LHCN-M2 (cell line): ENCODE data around the gene ANKRD11. TPM values are rescaled to one million over a fixed set of nuclear protein-coding genes. Genes with fewer than 3 reads are reported as not detected.
"Not testable (repeated sequence)": the region's sequence is repeated elsewhere in the genome, so short reads cannot be mapped to it uniquely, and the experiment has no call there.

ENCODE experiments used
- DNase-seq: peaks from one replicate; pipeline ENCODE4 v3.0.0-alpha.2; 2012; ENCODE audit warnings: low read depth
- total RNA-seq: library from RNA; depleted of rRNA; stranded (reverse); fragments of >200 nt; gene quantifications from 2 replicates; pipeline ENCODE4 v1.2.3, GENCODE V29; 2014

Gene ANKRD11
- total RNA-seq, 1 experiment from 2014 or later: 63.4 TPM

- DNase-seq: no peak
These were observed 189.4 kb downstream of the ANKRD11 start for GRCh38 chr16:89300976-89301360.

GRCh38 chr16:89300311-89300975, 189.9 kb downstream of the ANKRD11 start:
- no peak for DNase-seq

- not testable (repeated sequence) for DNase-seq
These were observed 190.8 kb downstream of the ANKRD11 start for GRCh38 chr16:89299357-89300111.

GRCh38 chr16:89298623-89299225, 191.6 kb downstream of the ANKRD11 start:
- DNase-seq: no peak

- no peak for DNase-seq
These were observed 192.3 kb downstream of the ANKRD11 start for GRCh38 chr16:89297910-89298545.

GRCh38 chr16:89297156-89297874, 193.0 kb downstream of the ANKRD11 start:
- DNase-seq: no peak

GRCh38 chr16:89295915-89296314, 194.4 kb downstream of the ANKRD11 start:
- DNase-seq: no peak

GRCh38 chr16:89295071-89295900, 195.1 kb downstream of the ANKRD11 start:
- no peak for DNase-seq

- DNase-seq: no peak
These were observed 195.9 kb downstream of the ANKRD11 start for GRCh38 chr16:89294486-89294885.

GRCh38 chr16:89293276-89294143, 196.9 kb downstream of the ANKRD11 start:
- DNase-seq: no peak

- DNase-seq: no peak
These were observed 197.8 kb downstream of the ANKRD11 start for GRCh38 chr16:89292443-89293078.

GRCh38 chr16:89291776-89292175, 198.6 kb downstream of the ANKRD11 start:
- DNase-seq: no peak

- DNase-seq: no peak
These were observed 199.0 kb downstream of the ANKRD11 start for GRCh38 chr16:89291363-89291762.

- no peak for DNase-seq
These were observed 199.5 kb downstream of the ANKRD11 start for GRCh38 chr16:89290887-89291286.

GRCh38 chr16:89290472-89290871, 199.9 kb downstream of the ANKRD11 start:
- no peak for DNase-seq

GRCh38 chr16:89289428-89290395, 200.6 kb downstream of the ANKRD11 start:
- DNase-seq: peak; percentile 58

GRCh38 chr16:89288966-89289365, 201.4 kb downstream of the ANKRD11 start:
- no peak for DNase-seq

GRCh38 chr16:89288577-89288844, 201.8 kb downstream of the ANKRD11 start:
- no peak for DNase-seq
